ENCODE results near the gene LRMDA. TPM values are rescaled to one million over a fixed set of nuclear protein-coding genes. Genes with fewer than 3 reads are reported as not detected.

Gene LRMDA
- total and polyA plus RNA-seq, 2 of the 8 experiments (the other 6 are each of a cell fraction or from before 2014, with no cell fraction given): 0.86 to 2.8 TPM

DNA sequence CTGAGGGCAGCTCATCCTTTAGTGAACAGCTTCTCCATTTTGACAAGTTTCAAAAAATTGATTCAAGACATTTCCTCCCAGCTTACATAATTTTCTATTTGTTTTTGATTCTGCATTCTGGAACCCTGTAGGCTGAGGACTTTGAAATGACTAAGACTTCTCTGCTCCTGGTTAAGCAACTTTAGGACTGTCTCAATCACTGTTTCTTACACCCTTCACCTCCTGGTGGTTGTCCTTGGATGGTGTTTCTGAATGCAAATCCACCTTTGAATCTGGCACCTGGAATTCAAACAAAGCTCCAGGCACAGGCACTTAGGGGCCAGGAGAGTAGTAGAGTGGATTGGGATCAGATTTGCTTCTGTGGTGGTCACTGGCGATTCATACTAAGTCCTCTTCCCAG is 595.5 kb downstream of the LRMDA start:
- H2BK15ac ChIP-seq (ENCODE audit: low read length): no peak overlapping the region
- no peak overlapping the region for H3K9ac ChIP-seq (replicated peaks in 1 of 4; ENCODE audit: extremely low read depth in 1 of 4, low read depth in 3 of 4, low read length in 3 of 4)
- H3K18ac ChIP-seq (ENCODE audit: extremely low read depth, low read length): no peak overlapping the region
- no peak overlapping the region for H4K5ac ChIP-seq (ENCODE audit: insufficient read length, low read depth, low read length)
- TF ChIP-seq RAD21 (IDR thresholded peaks at IDR 0.05 in 1 of 2, conservative IDR thresholded peaks at IDR 0.05 in 1 of 2; ENCODE audit: low read depth in 2 of 2, low read length in 2 of 2) (peak; percentile 30 to 53), SIRT6 (IDR thresholded peaks at IDR 0.05; ENCODE audit: low read length) (no peak)
- TF ChIP-seq, protein P1, sequence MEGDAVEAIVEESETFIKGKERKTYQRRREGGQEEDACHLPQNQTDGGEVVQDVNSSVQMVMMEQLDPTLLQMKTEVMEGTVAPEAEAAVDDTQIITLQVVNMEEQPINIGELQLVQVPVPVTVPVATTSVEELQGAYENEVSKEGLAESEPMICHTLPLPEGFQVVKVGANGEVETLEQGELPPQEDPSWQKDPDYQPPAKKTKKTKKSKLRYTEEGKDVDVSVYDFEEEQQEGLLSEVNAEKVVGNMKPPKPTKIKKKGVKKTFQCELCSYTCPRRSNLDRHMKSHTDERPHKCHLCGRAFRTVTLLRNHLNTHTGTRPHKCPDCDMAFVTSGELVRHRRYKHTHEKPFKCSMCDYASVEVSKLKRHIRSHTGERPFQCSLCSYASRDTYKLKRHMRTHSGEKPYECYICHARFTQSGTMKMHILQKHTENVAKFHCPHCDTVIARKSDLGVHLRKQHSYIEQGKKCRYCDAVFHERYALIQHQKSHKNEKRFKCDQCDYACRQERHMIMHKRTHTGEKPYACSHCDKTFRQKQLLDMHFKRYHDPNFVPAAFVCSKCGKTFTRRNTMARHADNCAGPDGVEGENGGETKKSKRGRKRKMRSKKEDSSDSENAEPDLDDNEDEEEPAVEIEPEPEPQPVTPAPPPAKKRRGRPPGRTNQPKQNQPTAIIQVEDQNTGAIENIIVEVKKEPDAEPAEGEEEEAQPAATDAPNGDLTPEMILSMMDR (IDR thresholded peaks at IDR 0.05; ENCODE audit: control extremely low read depth in 1 of 3, insufficient read depth in 1 of 3, low read depth in 1 of 3, low read length in 3 of 3): peak in 2 of 3 experiments; percentile 24 to 25; a peak in 2 of 4 replicates
- H2BK5ac ChIP-seq (ENCODE audit: low read depth, low read length): no peak overlapping the region
- H4K20me1 ChIP-seq (replicated peaks in 1 of 2; ENCODE audit: control insufficient read depth in 1 of 2, insufficient read depth in 2 of 2, low read length in 2 of 2): no peaks in the 10 kb centered on the region
- no peaks in the 10 kb centered on the region for H3K36me3 ChIP-seq (ENCODE audit: control insufficient read depth in 2 of 4, insufficient read depth in 4 of 4, low read length in 3 of 4)
- WGBS, 2 experiments (ENCODE audit: extremely low coverage in 1 of 2, insufficient coverage in 1 of 2, insufficient read length in 1 of 2, insufficient replicate concordance in 2 of 2, low coverage in 1 of 2, low lambda C conversion rate in 2 of 2, missing lambda C conversion rate in 1 of 2): 100% methylated on average over 1 of the region's 1 CpG; no CpG with 5 or more reads in 1 of the 2 experiments
- no peak for DNase-seq (ENCODE audit: low read depth in 1 of 2, low spot score in 2 of 2)
- H2BK12ac ChIP-seq (ENCODE audit: low read depth, low read length): no peak overlapping the region
- H4K8ac ChIP-seq (ENCODE audit: extremely low read depth, insufficient read depth, low read length): no peak overlapping the region
- no peak overlapping the region for H3K4me2 ChIP-seq (ENCODE audit: insufficient read depth in 1 of 2, low read depth in 2 of 2, low read length in 2 of 2)
- no peak overlapping the region for H3K27ac ChIP-seq (ENCODE audit: low read depth, low read length)
- H3K4me3 ChIP-seq (ENCODE audit: extremely low read depth in 1 of 4, insufficient read depth in 2 of 4, low read depth in 3 of 4, low read length in 4 of 4): no peak overlapping the region
- ChIA-PET POLR2A (ENCODE audit: partially characterized antibody) (no interaction called here), CTCF (ENCODE audit: partially characterized antibody) (interaction anchor here (0.7 to 3.7 kb wide), 12 partner anchors 9 to 627 kb away, joined by 3 to 44 read pairs (median 3); no protein-coding TSS in a partner anchor)
- H3K14ac ChIP-seq (ENCODE audit: insufficient read length): no peak overlapping the region
- H4K91ac ChIP-seq (replicated peaks; ENCODE audit: insufficient read length, low read length): no peak overlapping the region
- H3K79me1 ChIP-seq (ENCODE audit: low read depth, low read length): no peaks in the 10 kb centered on the region
- no peak overlapping the region for H2AK5ac ChIP-seq (ENCODE audit: low read depth, low read length)
- H3K79me2 ChIP-seq (ENCODE audit: control insufficient read depth in 1 of 2, insufficient read depth in 2 of 2, low read length in 2 of 2): no peaks in the 10 kb centered on the region
- H3K4me1 ChIP-seq (replicated peaks in 1 of 4; ENCODE audit: control insufficient read depth in 3 of 4, insufficient read depth in 4 of 4, low read length in 3 of 4): no peaks in the 10 kb centered on the region
- peak; percentile 39 for FAIRE-seq
- H3K23ac ChIP-seq (ENCODE audit: insufficient read length): no peak overlapping the region
- no peak overlapping the region for H2BK20ac ChIP-seq (ENCODE audit: low read length)
- H3K27me3 ChIP-seq (replicated peaks in 1 of 4; ENCODE audit: control insufficient read depth in 3 of 4, extremely low read depth in 1 of 4, insufficient read depth in 3 of 4, low read length in 3 of 4): no peaks in the 10 kb centered on the region
- no peak overlapping the region for H3K4ac ChIP-seq (replicated peaks; ENCODE audit: insufficient read length, low read depth, low read length)
- no peak overlapping the region for H2AFZ ChIP-seq (ENCODE audit: low read length)
- no peaks in the 10 kb centered on the region for H3K23me2 ChIP-seq (ENCODE audit: low read depth, low read length)
- no peaks in the 10 kb centered on the region for H3K9me3 ChIP-seq (ENCODE audit: insufficient read depth in 2 of 2, low read depth in 1 of 2, low read length in 1 of 2)
- H2BK120ac ChIP-seq (replicated peaks; ENCODE audit: low read depth, low read length): no peak overlapping the region
- no peak overlapping the region for H3K56ac ChIP-seq (replicated peaks; ENCODE audit: insufficient read length, low read depth, low read length)
